Measurements from ENCODE around the gene ASTN2.

ASTN2 gene

DNA sequence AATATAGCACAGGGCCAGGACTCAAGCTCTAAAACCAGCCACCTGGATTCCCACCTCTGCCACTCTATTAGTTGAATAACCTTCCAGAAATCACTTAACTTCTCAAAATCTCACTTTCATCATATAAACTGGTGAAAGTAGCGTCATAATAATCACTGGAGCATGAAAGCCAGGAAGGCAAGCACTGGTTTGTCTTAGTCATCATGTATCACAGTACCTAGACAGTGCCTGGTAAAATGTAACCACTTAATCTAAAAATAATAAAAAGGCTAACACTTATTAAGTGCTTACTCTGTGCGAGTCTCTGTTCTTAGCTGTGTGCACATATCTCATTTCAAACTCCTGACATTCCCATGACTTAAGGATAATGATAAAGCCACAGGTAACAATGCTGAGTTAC is 109.4 kb downstream of the ASTN2 start:
- no peak overlapping the region for H3K9ac ChIP-seq (ENCODE audit: insufficient read length, low read depth)
- no peaks in the 10 kb centered on the region for H3K9me3 ChIP-seq (ENCODE audit: insufficient read depth, low read length)
- H3K4me1 ChIP-seq (ENCODE audit: insufficient read depth, insufficient read length): no peaks in the 10 kb centered on the region
- H3K36me3 ChIP-seq (ENCODE audit: insufficient read depth, insufficient read length, low read length): no peaks in the 10 kb centered on the region
- H3K4me3 ChIP-seq (ENCODE audit: insufficient read length, low read depth): no peak overlapping the region
- TF ChIP-seq ZNF274 (IDR thresholded peaks at IDR 0.05; ENCODE audit: low read depth, low read length): no peak
- no peak for TF ChIP-seq YY1 (IDR thresholded peaks at IDR 0.05; ENCODE audit: insufficient read depth, insufficient read length)
- no peak for TF ChIP-seq SUZ12 (IDR thresholded peaks at IDR 0.05; ENCODE audit: extremely low read depth, insufficient read depth, insufficient read length)
- no peak for DNase-seq (ENCODE audit: low read depth, low spot score)
- H3K27me3 ChIP-seq (ENCODE audit: insufficient read depth, insufficient read length): no peaks in the 10 kb centered on the region

DNA sequence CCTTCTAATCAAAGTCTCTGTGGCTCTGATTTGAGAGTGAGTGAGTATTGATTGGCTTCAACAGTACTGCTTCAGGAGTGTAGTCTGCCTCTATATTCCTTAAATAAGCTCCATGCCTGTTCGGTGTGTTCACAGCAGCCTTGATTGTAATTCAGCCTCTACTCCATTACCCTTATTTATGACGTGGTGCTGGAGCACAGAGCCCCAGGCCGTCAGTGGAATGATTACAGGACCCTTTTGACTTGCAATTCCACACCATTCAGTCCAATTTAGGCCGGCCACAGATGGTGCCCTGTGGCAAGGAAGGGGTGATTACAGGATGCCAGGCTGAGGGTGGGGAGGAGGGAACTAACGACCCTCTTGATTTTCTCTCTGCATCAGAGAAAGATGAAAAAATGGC is 110.3 kb downstream of the ASTN2 start:
- Histone ChIP-seq H3K36me3 (ENCODE audit: insufficient read depth, insufficient read length, low read length) (no peaks in the 10 kb centered on the region), H3K4me3 (ENCODE audit: insufficient read length, low read depth) (no peak overlapping the region), H3K4me1 (ENCODE audit: insufficient read depth, insufficient read length) (no peaks in the 10 kb centered on the region), H3K27me3 (ENCODE audit: insufficient read depth, insufficient read length) (no peaks in the 10 kb centered on the region), H3K9ac (ENCODE audit: insufficient read length, low read depth) (no peak overlapping the region), H3K9me3 (ENCODE audit: insufficient read depth, low read length) (no peaks in the 10 kb centered on the region)
- no peak for TF ChIP-seq SUZ12 (IDR thresholded peaks at IDR 0.05; ENCODE audit: extremely low read depth, insufficient read depth, insufficient read length)
- no peak for TF ChIP-seq ZNF274 (IDR thresholded peaks at IDR 0.05; ENCODE audit: low read depth, low read length)
- no peak for TF ChIP-seq YY1 (IDR thresholded peaks at IDR 0.05; ENCODE audit: insufficient read depth, insufficient read length)
- DNase-seq (ENCODE audit: low read depth, low spot score): no peak

DNA sequence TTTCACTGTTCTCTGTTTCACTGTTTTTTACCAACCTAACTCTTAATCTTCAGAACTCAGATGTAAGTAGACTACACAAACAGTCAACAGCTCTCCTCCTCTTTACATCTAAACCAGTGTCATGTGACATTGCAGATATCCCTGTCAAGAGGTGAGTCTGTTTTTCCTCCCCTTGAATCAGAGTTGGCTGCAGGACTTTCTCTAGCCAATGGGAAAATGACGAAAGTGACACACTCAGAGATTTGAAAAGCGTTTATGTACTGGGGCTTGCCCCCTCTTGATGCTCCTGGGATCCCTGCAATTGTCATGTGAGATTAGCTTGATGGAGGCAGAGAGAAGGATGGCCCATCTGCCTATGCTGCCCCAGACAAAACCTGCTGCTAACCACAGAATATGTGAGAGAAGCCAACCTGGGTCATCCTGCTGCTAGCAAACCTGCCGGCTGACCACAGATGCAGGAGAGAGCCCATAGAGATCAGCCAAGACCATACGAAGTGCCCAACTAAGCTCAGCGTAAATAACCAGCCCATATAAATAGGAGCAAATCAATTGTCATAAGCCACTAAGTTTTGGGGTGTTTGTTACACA is 111.1 kb downstream of the ASTN2 start:
- Histone ChIP-seq H3K9me3 (ENCODE audit: insufficient read depth, low read length) (no peaks in the 10 kb centered on the region), H3K4me1 (ENCODE audit: insufficient read depth, insufficient read length) (no peaks in the 10 kb centered on the region), H3K36me3 (ENCODE audit: insufficient read depth, insufficient read length, low read length) (no peaks in the 10 kb centered on the region), H3K27me3 (ENCODE audit: insufficient read depth, insufficient read length) (no peaks in the 10 kb centered on the region), H3K9ac (ENCODE audit: insufficient read length, low read depth) (no peak overlapping the region), H3K4me3 (ENCODE audit: insufficient read length, low read depth) (no peak overlapping the region)
- DNase-seq (ENCODE audit: low read depth, low spot score): no peak
- TF ChIP-seq YY1 (IDR thresholded peaks at IDR 0.05; ENCODE audit: insufficient read depth, insufficient read length) (no peak), ZNF274 (IDR thresholded peaks at IDR 0.05; ENCODE audit: low read depth, low read length) (no peak), SUZ12 (IDR thresholded peaks at IDR 0.05; ENCODE audit: extremely low read depth, insufficient read depth, insufficient read length) (no peak)

DNA sequence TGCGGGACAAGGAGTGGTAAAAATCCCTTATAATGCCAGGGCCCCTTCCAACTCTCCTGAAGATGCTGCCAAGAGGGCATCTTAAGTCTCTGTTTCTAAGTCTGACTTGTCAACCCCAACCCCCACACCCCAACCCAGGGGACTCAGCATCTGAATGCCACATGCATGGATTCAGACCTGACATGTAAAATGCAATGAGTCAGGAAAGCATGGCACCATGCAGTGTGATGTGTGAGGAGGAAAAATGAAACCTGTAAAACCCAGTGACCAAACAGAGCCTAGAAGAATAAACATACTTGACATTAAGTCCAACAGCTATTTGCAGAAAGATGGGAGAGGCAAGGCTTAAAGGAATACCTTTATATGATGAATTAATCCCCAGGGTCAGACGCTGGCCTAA is 112.4 kb downstream of the ASTN2 start:
- no peaks in the 10 kb centered on the region for H3K27me3 ChIP-seq (ENCODE audit: insufficient read depth, insufficient read length)
- H3K9ac ChIP-seq (ENCODE audit: insufficient read length, low read depth): no peak overlapping the region
- H3K4me1 ChIP-seq (ENCODE audit: insufficient read depth, insufficient read length): no peaks in the 10 kb centered on the region
- H3K4me3 ChIP-seq (ENCODE audit: insufficient read length, low read depth): no peak overlapping the region
- no peaks in the 10 kb centered on the region for H3K36me3 ChIP-seq (ENCODE audit: insufficient read depth, insufficient read length, low read length)
- DNase-seq (ENCODE audit: low read depth, low spot score): no peak
- TF ChIP-seq YY1 (IDR thresholded peaks at IDR 0.05; ENCODE audit: insufficient read depth, insufficient read length): no peak
- no peak for TF ChIP-seq ZNF274 (IDR thresholded peaks at IDR 0.05; ENCODE audit: low read depth, low read length)
- TF ChIP-seq SUZ12 (IDR thresholded peaks at IDR 0.05; ENCODE audit: extremely low read depth, insufficient read depth, insufficient read length): no peak
- no peaks in the 10 kb centered on the region for H3K9me3 ChIP-seq (ENCODE audit: insufficient read depth, low read length)

DNA sequence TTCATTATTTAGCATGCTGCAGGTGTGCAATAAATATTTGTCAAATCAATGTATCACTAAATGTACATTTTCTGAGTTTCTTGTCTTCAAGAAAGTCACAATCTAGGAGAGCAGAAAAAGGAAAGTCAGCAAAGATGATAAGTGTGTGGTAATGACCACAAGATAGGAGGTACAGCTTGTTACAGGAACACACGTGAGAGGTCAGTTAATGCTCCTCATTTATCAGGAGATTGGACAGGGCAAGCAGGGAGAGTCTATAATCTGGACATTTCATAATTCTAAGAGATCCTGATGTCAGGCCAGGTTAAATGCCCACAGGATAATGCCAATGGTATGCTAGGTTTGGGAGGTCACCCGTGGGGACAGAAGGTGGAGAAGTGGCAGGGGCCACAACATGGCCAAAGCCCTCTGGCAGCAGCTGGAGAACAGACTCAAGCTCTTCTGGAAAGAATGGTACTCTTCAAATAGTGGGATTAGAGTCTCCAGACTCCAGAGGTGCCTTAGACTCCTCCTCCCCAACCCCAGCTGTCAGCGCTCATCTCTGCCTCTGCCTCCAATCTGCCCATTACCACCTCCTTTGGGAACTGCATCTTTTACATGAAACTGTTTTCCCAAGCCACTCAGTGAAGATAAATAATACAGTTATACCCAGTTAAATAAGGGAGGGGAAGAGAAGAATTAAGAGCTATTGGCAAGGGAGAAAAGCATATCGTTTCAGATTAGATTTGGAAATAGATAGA is 114.3 kb downstream of the ASTN2 start:
- no peak for TF ChIP-seq SUZ12 (IDR thresholded peaks at IDR 0.05; ENCODE audit: extremely low read depth, insufficient read depth, insufficient read length)
- TF ChIP-seq YY1 (IDR thresholded peaks at IDR 0.05; ENCODE audit: insufficient read depth, insufficient read length): no peak
- DNase-seq (ENCODE audit: low read depth, low spot score): no peak
- Histone ChIP-seq H3K4me1 (ENCODE audit: insufficient read depth, insufficient read length) (no peaks in the 10 kb centered on the region), H3K9ac (ENCODE audit: insufficient read length, low read depth) (no peak overlapping the region), H3K9me3 (ENCODE audit: insufficient read depth, low read length) (no peaks in the 10 kb centered on the region), H3K36me3 (ENCODE audit: insufficient read depth, insufficient read length, low read length) (no peaks in the 10 kb centered on the region), H3K27me3 (ENCODE audit: insufficient read depth, insufficient read length) (no peaks in the 10 kb centered on the region), H3K4me3 (ENCODE audit: insufficient read length, low read depth) (no peak overlapping the region)

DNA sequence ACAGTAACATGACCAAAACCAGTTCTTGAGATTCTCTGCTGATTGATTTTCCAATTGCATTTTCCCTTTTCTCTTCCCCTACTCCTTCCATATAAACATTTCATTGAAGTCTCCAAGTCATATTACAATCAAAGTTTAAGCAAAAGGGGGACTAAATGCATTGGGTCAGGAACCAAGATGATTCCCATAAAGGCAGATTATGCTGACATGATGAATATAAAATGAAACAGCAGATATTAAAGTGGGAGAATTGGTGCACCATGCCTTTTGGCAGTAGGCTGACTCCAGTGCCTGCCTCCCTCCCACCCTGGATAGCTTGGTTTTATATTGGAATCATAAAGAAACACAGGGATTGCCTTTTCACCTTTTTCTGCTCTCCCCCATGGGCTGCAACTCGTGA is 118.4 kb downstream of the ASTN2 start:
- TF ChIP-seq SUZ12 (IDR thresholded peaks at IDR 0.05; ENCODE audit: extremely low read depth, insufficient read depth, insufficient read length) (no peak), ZNF274 (IDR thresholded peaks at IDR 0.05; ENCODE audit: low read depth, low read length) (no peak)
- Histone ChIP-seq H3K36me3 (ENCODE audit: insufficient read depth, insufficient read length, low read length) (no peaks in the 10 kb centered on the region), H3K9ac (ENCODE audit: insufficient read length, low read depth) (no peak overlapping the region), H3K27me3 (ENCODE audit: insufficient read depth, insufficient read length) (no peaks in the 10 kb centered on the region), H3K4me3 (ENCODE audit: insufficient read length, low read depth) (no peak overlapping the region), H3K9me3 (ENCODE audit: insufficient read depth, low read length) (no peaks in the 10 kb centered on the region), H3K4me1 (ENCODE audit: insufficient read depth, insufficient read length) (no peaks in the 10 kb centered on the region)
- no peak for DNase-seq (ENCODE audit: low read depth, low spot score)

DNA sequence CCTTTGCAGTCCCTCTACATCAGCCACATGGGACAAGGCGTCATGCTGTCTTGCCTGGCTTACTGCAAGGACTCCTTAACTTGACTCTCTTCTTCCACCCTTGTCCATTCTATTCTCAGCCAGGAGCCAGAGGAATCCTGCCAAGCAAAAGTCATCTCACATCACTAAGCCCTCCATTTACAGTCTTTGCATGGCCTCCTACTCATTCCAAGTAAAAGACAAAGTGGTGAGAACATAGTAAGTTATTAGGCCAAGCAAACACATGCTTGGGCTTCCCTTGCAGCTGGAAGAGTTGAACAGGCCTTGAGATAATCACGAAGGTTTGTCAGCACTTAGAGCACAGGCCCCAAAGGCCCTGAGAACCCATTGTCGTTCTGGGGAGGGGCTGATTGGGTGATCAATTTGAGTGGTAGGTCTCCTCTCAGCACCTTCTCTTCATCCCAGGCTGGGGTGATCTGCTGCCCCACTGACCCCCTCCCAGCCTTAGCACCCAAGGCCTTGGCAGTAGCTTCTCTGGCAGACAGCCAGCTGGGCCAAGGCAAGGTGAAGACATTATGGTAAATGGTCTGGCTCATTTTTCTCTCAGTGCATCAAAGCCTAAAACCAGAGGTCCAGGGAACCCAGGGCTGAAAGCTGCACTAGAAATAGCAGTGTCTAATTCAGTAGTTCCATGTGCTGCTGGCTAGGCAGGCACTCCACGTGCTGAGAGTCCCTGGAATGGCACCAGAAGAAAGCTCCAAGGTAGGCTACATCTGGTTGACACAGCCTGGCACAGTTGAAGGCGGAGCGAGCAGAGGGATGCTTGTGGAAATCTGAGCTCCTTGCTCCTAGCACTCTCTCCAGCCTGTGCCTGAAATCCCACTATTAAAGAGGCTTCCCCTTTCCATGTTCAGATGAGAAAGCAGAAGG is 121.4 kb downstream of the ASTN2 start:
- no peak for TF ChIP-seq ZNF274 (IDR thresholded peaks at IDR 0.05; ENCODE audit: low read depth, low read length)
- TF ChIP-seq SUZ12 (IDR thresholded peaks at IDR 0.05; ENCODE audit: extremely low read depth, insufficient read depth, insufficient read length): no peak
- no peak for TF ChIP-seq YY1 (IDR thresholded peaks at IDR 0.05; ENCODE audit: insufficient read depth, insufficient read length)
- DNase-seq (ENCODE audit: low read depth, low spot score): no peak
- no peak overlapping the region for H3K4me3 ChIP-seq (ENCODE audit: insufficient read length, low read depth)
- H3K4me1 ChIP-seq (ENCODE audit: insufficient read depth, insufficient read length): no peaks in the 10 kb centered on the region
- H3K27me3 ChIP-seq (ENCODE audit: insufficient read depth, insufficient read length): no peaks in the 10 kb centered on the region
- no peaks in the 10 kb centered on the region for H3K9me3 ChIP-seq (ENCODE audit: insufficient read depth, low read length)
- H3K9ac ChIP-seq (ENCODE audit: insufficient read length, low read depth): no peak overlapping the region
- no peaks in the 10 kb centered on the region for H3K36me3 ChIP-seq (ENCODE audit: insufficient read depth, insufficient read length, low read length)

Data from NT2/D1 (cell line).